HepG2 (cell line): Measurements from ENCODE around the gene ZNF771. TPM values are rescaled to one million over a fixed set of nuclear protein-coding genes. Genes with fewer than 3 reads are reported as not detected.
A peak's percentile ranks its signal among the peaks of the same experiment; 100 is the strongest.

Source experiments
- AHR ChIP-seq: IDR thresholded peaks from 2 replicates; pipeline ENCODE4 v1.6.1; 2018; ENCODE audit warnings: missing genetic modification reagents, missing compliant biosample characterization
- ATF7 ChIP-seq, 2 experiments: fragments of 450-650 bp in 1 of 2; sonication (generic) in 1 of 2; formaldehyde crosslinking in 1 of 2; IDR thresholded peaks; 2 replicates each; pipeline versions ENCODE4 v1.4.0 to v1.6.1; 2016 to 2020; ENCODE audit warnings: antibody characterized with exemption in 1 of 2, mild to moderate bottlenecking in 1 of 2, missing genetic modification reagents in 1 of 2
- EHMT2 ChIP-seq: fragments of 200-600 bp; sonication (generic); IDR thresholded peaks from 2 replicates; pipeline ENCODE4 v1.7.0; 2017; ENCODE audit warnings: antibody characterized with exemption, low read depth, low read length, borderline replicate concordance
- ELF1 ChIP-seq: sonication (generic); formaldehyde crosslinking; IDR thresholded peaks from 2 replicates; pipeline ENCODE4 v1.4.0; 2020; ENCODE audit warnings: missing genetic modification reagents
- ETV5 ChIP-seq: IDR thresholded peaks from 2 replicates; pipeline ENCODE4 v1.6.1; 2018; ENCODE audit warnings: missing biosample characterization, missing genetic modification reagents, inconsistent platforms, borderline replicate concordance
- HDAC2 ChIP-seq: sonication (generic); formaldehyde crosslinking; IDR thresholded peaks from 2 replicates; pipeline ENCODE4 v1.4.0; 2020; ENCODE audit warnings: missing genetic modification reagents
- HOXA9 ChIP-seq: sonication (generic); formaldehyde crosslinking; IDR thresholded peaks from 2 replicates; pipeline ENCODE4 v1.8.1; 2022; ENCODE audit warnings: missing genetic modification reagents, mild to moderate bottlenecking, moderate library complexity, borderline replicate concordance
- MED1 ChIP-seq: sonication (generic); formaldehyde crosslinking; IDR thresholded peaks from 2 replicates; pipeline ENCODE4 v1.4.0; 2020; ENCODE audit warnings: missing genetic modification reagents
- MLLT10 ChIP-seq: sonication (generic); formaldehyde crosslinking; IDR thresholded peaks from 2 replicates; pipeline ENCODE4 v1.4.0; 2020; ENCODE audit warnings: missing genetic modification reagents
- PRMT3 ChIP-seq: sonication (generic); formaldehyde crosslinking; IDR thresholded peaks from 2 replicates; pipeline ENCODE4 v1.8.1; 2022; ENCODE audit warnings: low read depth, mild to moderate bottlenecking, moderate library complexity, missing genetic modification reagents, borderline replicate concordance
- RFX3 ChIP-seq: IDR thresholded peaks from 2 replicates; pipeline ENCODE4 v1.6.1; 2016; ENCODE audit warnings: missing biosample characterization, missing genetic modification reagents
- SMYD3 ChIP-seq: sonication (generic); formaldehyde crosslinking; IDR thresholded peaks from 2 replicates; pipeline ENCODE4 v1.8.1; 2023; ENCODE audit warnings: mild to moderate bottlenecking, missing genetic modification reagents
- STAT5B ChIP-seq: sonication (generic); formaldehyde crosslinking; IDR thresholded peaks from 2 replicates; pipeline ENCODE4 v1.4.0; 2020; ENCODE audit warnings: missing genetic modification reagents
- ZFP82 ChIP-seq: sonication (generic); formaldehyde crosslinking; IDR thresholded peaks from 2 replicates; pipeline ENCODE4 v1.5.1; 2020; ENCODE audit warnings: mild to moderate bottlenecking, missing genetic modification reagents, borderline replicate concordance
- ZNF136 ChIP-seq: sonication (generic); formaldehyde crosslinking; IDR thresholded peaks from 2 replicates; pipeline ENCODE4 v1.8.1; 2022; ENCODE audit warnings: low read depth, mild to moderate bottlenecking, moderate library complexity, missing genetic modification reagents
- ZNF232 ChIP-seq: sonication (generic); formaldehyde crosslinking; IDR thresholded peaks from 2 replicates; pipeline ENCODE4 v1.4.0; 2020; ENCODE audit warnings: missing genetic modification reagents, borderline replicate concordance
- ZSCAN21 ChIP-seq: sonication (generic); formaldehyde crosslinking; IDR thresholded peaks from 2 replicates; pipeline ENCODE4 v1.8.0; 2022; ENCODE audit warnings: mild to moderate bottlenecking, missing genetic modification reagents, moderate library complexity, borderline replicate concordance
- ZSCAN31 ChIP-seq: sonication (generic); formaldehyde crosslinking; IDR thresholded peaks from 2 replicates; pipeline ENCODE4 v1.5.0; 2020; ENCODE audit warnings: low read depth, mild to moderate bottlenecking, missing genetic modification reagents
- polyA plus RNA-seq, 8 experiments: library from polyadenylated mRNA; depleted of rRNA in 3 of 8; stranded (reverse) in 7 of 8; unstranded in 1 of 8; fragments of >200 nt; fragmentation: Illumina TruSeq in 4 of 8; extraction: Trizol in 4 of 8; gene quantifications; 2 replicates each; pipeline versions ENCODE4 v1.2.1 to v1.2.3, GENCODE V29; 2011 to 2016; ENCODE audit warnings: low read depth in 4 of 8, missing spikeins in 1 of 8, mixed read lengths in 1 of 8; ENCODE audit not compliant: insufficient read depth in 1 of 8
- total RNA-seq, 5 experiments: library from RNA; depleted of rRNA; stranded (reverse); fragments of >200 nt; fragmentation: Illumina TruSeq; extraction: Trizol; gene quantifications; 2 replicates each; pipeline ENCODE4 v1.2.3, GENCODE V29; 2016; ENCODE audit warnings: low read depth in 1 of 5
- TF ChIP-seq, protein P1 (sequence below): sonication (generic); formaldehyde crosslinking; IDR thresholded peaks from 2 replicates; pipeline ENCODE4 v1.5.0; 2020; ENCODE audit warnings: missing genetic modification reagents
- TF ChIP-seq, protein P2 (sequence below): sonication (generic); formaldehyde crosslinking; IDR thresholded peaks from 2 replicates; pipeline ENCODE4 v1.4.0; 2020; ENCODE audit warnings: missing genetic modification reagents
- TF ChIP-seq, protein P3 (sequence below): IDR thresholded peaks from 2 replicates; pipeline ENCODE4 v1.6.1; 2012; ENCODE audit warnings: low read depth, low read length, improper control_type of control experiment
- TF ChIP-seq, protein P4 (sequence below): sonication (generic); formaldehyde crosslinking; IDR thresholded peaks from 2 replicates; pipeline ENCODE4 v1.4.0; 2020; ENCODE audit warnings: missing genetic modification reagents, borderline replicate concordance

Gene ZNF771
- total and polyA plus RNA-seq, 2 of the 13 experiments (the other 11 are each of a cell fraction or from before 2014, with no cell fraction given), result 5.0 to 11.8 TPM

DNA sequence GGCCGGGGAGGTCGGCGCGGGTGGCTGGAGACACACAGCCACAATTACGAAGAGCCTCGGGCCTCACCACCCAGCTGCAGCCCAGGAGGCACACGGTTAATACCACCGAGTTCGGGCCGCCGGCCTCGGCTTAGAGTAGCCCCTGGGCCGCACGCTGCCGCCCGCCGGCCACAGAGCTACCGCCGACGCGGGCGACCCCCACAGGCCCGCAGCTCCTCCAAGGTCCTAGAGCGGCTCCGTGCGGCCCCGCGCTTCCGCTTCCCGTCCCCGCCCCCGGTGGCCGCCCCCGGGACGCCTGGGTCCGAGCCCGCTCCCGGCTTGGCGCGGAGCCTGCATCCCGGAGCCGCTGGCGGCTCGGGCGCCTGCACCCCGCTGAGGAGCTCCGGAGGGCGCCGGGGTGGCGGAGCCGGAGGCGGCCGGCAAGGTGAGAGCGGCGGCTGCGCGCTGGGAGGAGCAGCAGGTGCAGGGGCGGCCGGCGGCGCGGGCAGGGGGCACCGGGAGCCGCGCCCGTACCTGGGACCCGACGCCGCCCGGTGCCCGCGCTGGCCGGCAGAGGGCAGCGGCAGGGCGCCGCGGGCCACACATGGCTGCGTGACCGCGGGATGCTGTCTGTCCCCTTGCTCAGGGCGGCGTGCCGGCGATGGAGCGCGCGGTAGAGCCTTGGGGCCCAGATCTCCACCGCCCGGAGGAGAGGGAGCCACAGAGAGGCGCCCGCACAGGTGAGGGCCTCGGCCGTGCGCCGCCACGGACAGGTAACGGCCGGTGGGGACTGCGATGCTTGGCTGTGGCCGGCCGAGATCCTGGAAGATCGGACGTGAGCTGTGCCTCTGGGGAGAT, 12.0 kb upstream of the ZNF771 start, which contains the start of gene ZNF48 (continued):
- TF ChIP-seq ZNF232 (peak; percentile 21; the same call in 1 of the 2 replicates), HDAC2 (CRISPR knock-in tag) (peak; percentile 46), ATF7 (IDR thresholded peaks at IDR 0.05) (no peak), ATF7 (CRISPR knock-in tag; IDR thresholded peaks at IDR 0.05) (peak; percentile 11), AHR (CRISPR knock-in tag) (no peak), SMYD3 (CRISPR knock-in tag) (no peak), ZNF136 (CRISPR knock-in tag) (peak; percentile 51; the same call in 1 of the 2 replicates), RFX3 (CRISPR knock-in tag) (no peak), EHMT2 (no peak), MED1 (peak; percentile 78; the same call in 1 of the 2 replicates), ZFP82 (CRISPR knock-in tag) (no peak), ZSCAN31 (CRISPR knock-in tag) (no peak), HOXA9 (CRISPR knock-in tag) (peak; percentile 90), PRMT3 (no peak), MLLT10 (CRISPR knock-in tag) (no peak), ZSCAN21 (CRISPR knock-in tag) (no peak; the same call in 1 of the 2 replicates), STAT5B (CRISPR knock-in tag) (0 out of 2 replicates have a peak, but pooled peaks have one; percentile 32), ELF1 (CRISPR knock-in tag) (peak; percentile 81), ETV5 (peak; percentile 83)
- TF ChIP-seq, protein P1, sequence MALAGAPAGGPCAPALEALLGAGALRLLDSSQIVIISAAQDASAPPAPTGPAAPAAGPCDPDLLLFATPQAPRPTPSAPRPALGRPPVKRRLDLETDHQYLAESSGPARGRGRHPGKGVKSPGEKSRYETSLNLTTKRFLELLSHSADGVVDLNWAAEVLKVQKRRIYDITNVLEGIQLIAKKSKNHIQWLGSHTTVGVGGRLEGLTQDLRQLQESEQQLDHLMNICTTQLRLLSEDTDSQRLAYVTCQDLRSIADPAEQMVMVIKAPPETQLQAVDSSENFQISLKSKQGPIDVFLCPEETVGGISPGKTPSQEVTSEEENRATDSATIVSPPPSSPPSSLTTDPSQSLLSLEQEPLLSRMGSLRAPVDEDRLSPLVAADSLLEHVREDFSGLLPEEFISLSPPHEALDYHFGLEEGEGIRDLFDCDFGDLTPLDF, result 0 out of 2 replicates have a peak, but pooled peaks have one; percentile 52
- TF ChIP-seq, protein P2, sequence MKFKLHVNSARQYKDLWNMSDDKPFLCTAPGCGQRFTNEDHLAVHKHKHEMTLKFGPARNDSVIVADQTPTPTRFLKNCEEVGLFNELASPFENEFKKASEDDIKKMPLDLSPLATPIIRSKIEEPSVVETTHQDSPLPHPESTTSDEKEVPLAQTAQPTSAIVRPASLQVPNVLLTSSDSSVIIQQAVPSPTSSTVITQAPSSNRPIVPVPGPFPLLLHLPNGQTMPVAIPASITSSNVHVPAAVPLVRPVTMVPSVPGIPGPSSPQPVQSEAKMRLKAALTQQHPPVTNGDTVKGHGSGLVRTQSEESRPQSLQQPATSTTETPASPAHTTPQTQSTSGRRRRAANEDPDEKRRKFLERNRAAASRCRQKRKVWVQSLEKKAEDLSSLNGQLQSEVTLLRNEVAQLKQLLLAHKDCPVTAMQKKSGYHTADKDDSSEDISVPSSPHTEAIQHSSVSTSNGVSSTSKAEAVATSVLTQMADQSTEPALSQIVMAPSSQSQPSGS (CRISPR knock-in tag), result peak; percentile 73
- TF ChIP-seq, protein P3, sequence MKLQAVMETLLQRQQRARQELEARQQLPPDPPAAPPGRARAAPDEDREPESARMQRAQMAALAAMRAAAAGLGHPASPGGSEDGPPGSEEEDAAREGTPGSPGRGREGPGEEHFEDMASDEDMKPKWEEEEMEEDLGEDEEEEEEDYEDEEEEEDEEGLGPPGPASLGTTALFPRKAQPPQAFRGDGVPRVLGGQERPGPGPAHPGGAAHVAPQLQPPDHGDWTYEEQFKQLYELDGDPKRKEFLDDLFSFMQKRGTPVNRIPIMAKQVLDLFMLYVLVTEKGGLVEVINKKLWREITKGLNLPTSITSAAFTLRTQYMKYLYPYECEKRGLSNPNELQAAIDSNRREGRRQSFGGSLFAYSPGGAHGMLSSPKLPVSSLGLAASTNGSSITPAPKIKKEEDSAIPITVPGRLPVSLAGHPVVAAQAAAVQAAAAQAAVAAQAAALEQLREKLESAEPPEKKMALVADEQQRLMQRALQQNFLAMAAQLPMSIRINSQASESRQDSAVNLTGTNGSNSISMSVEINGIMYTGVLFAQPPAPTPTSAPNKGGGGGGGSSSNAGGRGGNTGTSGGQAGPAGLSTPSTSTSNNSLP, result no peak; the same call in 1 of the 2 replicates
- TF ChIP-seq, protein P4, sequence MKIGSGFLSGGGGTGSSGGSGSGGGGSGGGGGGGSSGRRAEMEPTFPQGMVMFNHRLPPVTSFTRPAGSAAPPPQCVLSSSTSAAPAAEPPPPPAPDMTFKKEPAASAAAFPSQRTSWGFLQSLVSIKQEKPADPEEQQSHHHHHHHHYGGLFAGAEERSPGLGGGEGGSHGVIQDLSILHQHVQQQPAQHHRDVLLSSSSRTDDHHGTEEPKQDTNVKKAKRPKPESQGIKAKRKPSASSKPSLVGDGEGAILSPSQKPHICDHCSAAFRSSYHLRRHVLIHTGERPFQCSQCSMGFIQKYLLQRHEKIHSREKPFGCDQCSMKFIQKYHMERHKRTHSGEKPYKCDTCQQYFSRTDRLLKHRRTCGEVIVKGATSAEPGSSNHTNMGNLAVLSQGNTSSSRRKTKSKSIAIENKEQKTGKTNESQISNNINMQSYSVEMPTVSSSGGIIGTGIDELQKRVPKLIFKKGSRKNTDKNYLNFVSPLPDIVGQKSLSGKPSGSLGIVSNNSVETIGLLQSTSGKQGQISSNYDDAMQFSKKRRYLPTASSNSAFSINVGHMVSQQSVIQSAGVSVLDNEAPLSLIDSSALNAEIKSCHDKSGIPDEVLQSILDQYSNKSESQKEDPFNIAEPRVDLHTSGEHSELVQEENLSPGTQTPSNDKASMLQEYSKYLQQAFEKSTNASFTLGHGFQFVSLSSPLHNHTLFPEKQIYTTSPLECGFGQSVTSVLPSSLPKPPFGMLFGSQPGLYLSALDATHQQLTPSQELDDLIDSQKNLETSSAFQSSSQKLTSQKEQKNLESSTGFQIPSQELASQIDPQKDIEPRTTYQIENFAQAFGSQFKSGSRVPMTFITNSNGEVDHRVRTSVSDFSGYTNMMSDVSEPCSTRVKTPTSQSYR (CRISPR knock-in tag), result peak; percentile 67; the same call in 1 of the 2 replicates
